ENCODE measurements around the gene CLMN. TPM values are rescaled to one million over a fixed set of nuclear protein-coding genes. Genes with fewer than 3 reads are reported as not detected.

The CLMN gene
- total RNA-seq, 2 donors from 2014 or later: 125 to 135 TPM

DNA sequence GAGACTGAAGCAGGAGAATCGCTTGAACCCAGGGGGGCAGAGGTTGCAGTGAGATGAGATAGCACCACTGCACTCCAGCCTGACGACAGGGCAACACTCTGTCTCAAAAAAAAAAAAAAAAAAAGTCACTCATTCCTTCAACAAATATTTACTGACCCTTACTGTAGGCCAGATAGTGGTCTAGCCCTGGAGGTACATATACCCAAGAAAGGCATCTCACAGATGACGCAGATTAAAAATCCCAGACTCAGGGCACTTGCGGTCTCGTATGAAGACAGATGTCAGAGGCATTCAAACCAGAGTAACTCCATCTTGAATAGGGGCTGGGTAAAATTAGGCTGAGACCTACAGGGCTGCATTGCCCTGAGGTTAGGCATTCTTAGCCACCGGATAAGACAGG, 44.8 kb downstream of the CLMN start:
- ATAC-seq (no peak), DNase-seq (no peak)
- intact Hi-C loops (cut with DNase I, micrococcal nuclease): no loop called here

DNA sequence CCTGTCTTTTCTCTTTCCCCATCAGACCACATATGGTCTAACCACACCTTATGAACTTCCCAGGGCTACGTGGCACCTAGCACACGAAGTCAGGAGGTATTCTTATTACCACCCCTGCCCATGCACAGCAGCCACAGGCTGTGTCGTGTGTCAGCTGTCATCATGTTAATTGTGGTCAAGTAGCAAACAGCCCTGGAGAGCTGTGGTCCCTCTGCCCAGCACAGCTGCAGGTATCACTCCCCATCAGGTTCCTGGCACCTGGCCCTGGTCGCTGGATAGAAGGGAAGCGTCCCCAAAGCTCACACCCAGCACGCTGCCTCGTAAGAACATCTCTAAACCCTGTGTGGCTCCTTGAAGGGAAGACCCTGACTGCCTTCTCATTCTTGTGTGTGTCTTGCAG, 45.4 kb downstream of the CLMN start:
- intact Hi-C loops (cut with DNase I, micrococcal nuclease): no loop called here
- DNase-seq (peak; percentile 70 to 82), ATAC-seq (peak; percentile 72)

DNA sequence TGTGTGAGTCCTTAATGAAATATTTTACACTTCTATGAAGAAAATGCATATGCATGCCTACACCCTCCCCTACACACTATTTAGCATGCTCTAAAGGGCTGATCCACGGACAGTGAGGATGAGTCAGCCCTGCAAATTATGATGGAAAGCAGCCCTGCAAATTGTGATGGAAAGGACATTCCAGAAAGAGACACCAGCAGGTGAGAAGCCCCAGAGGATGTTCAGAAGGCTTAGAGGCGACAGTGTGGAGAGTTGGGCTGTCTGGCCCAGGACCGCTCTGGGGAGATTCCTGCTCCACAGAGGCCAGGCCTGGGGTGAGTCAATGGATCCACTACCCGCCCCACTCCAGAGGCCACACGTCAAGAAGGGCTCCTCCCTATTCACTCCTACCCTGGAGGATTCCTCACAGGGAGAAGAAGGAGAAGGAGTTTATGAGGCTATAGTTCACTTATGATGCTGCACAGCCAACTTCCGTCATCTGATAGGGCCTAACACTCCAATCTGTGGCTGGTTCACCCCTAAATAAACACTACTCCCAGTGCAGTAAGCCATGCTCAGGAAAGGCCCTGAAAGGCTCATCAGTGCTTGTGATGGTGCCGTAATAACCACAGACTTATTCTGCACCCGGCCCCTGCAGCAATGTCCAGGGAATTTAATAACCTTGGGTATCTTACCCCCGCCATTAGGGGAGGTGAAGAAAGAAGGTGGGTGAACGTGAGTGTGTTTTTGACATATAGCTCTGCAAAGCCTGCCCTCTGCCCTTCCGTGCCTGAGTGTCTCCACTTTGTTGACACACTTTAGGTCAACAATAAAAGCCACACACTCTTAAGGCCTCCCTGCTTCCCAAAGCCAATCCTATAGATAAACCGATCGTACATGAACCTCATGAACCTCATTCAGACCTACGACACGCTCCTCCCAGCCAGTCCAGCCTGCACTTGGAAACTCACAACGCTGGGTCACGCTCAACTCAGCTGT, 46.4 kb downstream of the CLMN start:
- DNase-seq: peak; percentile 71 to 84
- ATAC-seq: peak; percentile 82
- intact Hi-C loops (cut with DNase I, micrococcal nuclease): no loop called here

DNA sequence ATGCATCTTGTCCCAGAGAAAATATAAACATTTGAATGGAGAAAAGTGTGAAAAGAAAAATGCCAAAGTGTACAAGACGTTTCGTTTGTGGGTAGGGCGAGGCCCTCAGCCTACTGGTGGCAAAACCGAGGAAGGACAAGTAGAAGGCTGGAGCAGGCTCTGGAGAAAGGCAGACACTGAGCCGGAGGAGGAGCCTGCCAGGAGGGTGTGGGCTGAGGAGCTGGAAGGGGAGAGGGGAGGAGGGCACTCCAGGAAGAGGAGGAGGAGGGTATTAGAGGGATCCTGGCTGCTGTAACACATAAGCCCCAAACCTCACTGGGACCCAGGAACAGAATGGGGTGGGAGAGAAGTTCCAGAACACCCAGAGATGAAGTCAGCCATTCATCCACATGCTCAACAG, 47.7 kb downstream of the CLMN start:
- DNase-seq: no peak
- ATAC-seq: peak; percentile 15
- intact Hi-C loops (cut with DNase I, micrococcal nuclease): no loop called here

DNA sequence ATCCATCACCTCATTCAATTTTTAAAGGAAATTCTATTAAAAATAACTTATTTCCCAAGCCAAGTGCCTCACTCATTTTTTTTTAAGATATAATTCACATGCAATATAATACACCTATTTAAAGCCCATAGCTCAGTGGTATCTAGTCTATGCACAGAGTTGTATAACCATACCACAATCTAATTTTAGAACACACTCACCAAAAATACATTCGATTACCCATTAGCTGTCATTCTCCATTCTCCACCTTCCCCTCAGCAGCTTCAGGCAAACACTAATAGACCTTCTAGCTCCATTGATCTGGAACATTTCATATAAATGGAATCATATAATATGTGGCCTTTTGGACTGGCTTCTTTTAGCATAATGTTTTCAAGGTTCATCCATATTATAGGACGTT, 49.5 kb downstream of the CLMN start:
- DNase-seq (no peak), ATAC-seq (no peak)
- intact Hi-C loops (cut with DNase I, micrococcal nuclease): no loop called here

DNA sequence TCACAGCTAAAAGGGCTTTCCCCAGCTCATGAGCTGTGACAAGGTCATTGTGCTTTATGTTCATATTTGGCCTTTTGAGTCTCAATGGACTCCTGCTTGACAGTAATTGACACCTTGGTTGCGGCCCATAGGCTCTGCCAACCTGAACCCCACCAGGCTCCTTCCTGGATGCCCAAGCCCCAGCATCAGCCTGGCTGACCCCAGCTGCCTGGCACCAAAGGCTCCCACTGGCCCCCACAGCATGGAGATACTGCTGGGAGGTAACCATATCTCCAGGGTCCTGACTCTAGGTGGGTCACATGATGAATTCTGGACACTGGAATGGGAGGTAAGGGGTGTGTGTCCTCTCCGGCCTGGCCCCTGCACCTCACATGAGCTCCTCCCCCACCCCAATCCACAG, 50.2 kb downstream of the CLMN start:
- ATAC-seq: no peak
- intact Hi-C loops (cut with DNase I, micrococcal nuclease): no loop called here
- DNase-seq: no peak

DNA sequence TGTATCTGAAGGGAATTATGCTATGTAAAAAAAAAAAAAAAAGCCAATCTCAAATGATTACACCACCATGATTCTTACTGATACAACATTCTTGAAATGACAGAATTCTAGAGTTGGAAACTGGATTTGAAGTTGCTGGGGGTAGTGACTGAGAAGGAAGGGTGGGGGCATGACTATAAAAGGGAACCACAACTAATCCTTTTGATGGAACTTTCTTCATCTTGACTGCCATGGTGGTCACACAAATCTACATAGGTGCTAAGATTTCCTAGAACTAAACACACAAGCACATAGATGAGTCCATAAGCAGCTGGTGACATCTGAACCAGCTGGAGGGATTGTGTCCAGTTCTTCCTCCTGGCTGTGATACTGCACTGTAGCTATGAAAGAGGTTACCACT, 51.4 kb downstream of the CLMN start:
- intact Hi-C loops (cut with DNase I, micrococcal nuclease): no loop called here
- no peak for ATAC-seq
- DNase-seq: no peak

DNA sequence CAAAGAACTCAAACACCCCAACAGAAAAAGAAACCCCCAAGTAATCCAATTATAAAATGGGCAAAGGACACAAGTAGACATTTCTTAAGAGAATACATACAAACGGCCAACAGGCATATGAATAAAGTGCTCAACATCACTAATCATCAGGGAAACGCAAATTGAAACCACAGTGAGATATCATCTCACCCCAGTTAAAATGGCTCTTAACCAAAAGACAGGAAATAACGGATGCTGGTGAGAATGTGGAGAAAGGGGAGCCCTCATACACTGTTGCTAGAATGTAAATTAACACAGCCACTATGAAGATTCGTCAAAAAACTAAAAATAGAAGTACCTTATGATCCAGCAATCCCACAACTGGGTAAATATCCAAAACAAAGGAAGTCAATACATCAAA, 52.4 kb downstream of the CLMN start:
- DNase-seq (no peak), ATAC-seq (no peak)
- intact Hi-C loops (cut with DNase I, micrococcal nuclease): no loop called here

DNA sequence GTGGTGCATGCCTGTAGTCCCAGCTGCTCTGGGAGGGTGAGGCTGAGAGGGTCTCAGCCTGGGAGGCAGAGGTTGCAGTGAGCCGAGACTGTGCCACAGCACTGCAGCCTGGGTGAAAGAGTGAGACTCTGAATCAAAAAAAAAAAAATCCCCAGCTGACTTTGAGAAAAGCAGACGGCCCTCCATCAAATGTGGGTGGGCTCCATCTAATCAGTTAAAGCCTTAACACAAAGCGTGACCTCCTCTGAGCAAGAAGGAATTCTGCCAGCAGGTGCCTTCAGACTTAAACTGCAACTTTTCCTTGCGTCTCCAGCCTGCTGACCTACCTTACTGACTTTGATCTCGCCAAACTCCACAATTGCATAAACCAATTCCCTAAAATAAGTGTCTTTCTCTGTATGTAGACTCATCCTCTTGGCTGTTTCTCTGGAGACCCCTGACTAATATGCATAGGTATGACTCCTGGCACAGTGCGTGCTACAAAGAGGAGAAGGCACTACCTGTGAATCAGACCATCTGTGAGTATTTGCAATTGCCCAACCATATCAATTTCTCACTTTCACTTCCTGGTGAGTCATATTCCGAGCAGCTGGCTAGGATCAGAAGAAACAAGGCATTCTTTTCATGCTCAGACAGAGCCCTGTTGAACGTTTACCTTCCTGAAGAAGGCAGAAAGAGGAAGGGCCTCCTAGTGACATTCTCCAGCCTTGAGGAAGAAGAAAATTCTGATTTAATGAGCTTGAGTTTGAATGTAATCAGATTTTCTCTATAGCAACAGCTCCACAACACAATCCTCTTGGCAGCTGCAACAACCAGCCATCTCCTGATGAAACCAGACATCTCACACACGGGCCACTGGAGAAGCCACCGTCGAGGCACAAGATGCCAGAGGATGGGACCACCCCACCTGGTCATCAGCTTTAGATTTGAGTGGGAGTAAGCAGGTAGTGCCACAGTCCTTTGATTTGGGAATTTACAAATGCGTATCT, 54.3 kb downstream of the CLMN start:
- peak in 1 of 2 donors; percentile 67 for DNase-seq
- peak; percentile 92 for ATAC-seq
- intact Hi-C loops (cut with DNase I, micrococcal nuclease): no loop called here

DNA sequence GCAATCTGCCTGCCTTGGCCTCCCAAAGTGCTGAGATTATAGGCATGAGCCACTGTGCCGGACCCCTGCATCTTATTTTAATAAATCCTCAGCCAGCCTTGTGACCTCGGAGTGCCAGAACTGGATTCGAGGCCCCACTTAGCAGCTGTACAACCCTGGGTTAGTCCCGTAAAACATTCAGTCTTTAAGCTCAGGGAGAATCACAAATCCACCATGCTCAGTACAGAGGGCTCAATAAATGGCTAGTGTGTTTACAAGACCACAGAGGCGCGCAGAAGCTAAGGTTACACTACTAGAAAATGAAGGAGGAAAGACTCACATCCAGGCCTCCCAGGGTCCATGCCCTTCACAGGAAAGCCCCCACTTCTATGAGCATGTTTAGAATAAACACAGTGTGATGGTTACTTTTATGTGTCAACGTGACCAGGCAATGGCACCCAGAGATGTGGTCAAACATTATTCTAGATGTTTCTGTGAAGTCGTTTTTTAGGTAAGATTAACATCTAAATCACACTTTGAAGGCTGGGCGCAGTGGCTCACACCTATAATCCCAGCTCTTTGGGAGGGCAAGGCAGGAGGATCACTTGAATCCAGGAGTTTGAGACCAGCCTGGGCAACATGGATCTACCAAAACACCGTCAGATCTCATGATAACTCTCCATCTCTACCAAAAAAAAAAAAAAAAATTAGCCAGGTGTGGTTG, 55.3 kb downstream of the CLMN start:
- intact Hi-C loops (cut with DNase I, micrococcal nuclease): no loop called here
- ATAC-seq: no peak
- DNase-seq: no peak

DNA sequence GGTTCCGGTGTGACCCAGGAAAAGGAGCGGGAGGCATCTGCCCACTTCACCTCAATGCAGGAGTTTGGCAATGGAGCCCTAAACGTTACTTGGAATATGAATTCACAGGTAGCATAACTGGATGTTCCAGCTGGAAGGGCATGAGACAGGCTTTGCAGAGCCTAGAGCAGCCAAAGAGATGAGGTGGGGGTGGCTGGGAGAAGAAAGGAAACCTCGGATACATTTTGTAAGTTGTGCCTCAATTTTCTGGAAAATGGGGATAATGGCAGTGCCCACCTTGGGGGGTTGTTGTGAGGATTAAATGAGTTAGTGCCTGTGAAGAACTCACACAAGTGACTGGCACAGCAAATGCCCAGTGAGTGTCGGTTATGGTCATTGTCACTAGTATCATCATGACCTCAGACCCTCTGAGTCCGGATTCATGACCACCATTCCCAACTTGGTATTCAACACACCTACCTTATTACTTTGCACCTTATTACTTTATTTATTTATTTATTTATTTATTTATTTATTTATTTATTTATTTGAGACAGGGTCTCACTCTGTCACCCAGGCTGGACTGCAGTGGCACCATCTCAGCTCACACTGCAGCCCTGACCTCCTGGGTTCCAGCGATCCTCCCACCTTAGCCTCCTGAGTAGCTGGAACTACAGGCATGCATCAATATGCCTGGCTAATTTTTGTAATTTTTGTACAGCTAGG, 56.0 kb downstream of the CLMN start:
- intact Hi-C loops (cut with DNase I, micrococcal nuclease): no loop called here
- ATAC-seq: no peak
- no peak for DNase-seq

DNA sequence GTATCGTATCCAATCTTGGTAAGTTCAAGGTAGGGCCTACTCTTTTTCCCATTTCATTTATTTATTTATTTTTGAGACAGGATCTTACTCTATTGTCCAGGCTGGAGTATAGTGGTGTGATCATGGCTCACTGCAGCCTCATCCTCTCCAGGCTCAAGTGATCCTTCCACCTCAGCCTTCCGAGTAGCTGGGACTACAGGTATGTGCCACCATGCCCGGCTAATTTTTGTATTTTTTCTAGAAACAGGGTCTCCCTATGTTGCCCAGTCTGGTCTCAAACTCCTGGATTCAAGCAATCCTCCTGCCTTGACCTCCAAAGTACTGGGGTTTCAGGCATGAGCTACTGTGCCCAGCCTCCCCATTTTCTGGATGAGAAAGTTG, 57.2 kb downstream of the CLMN start:
- intact Hi-C loops (cut with DNase I, micrococcal nuclease): no loop called here
- no peak for ATAC-seq
- no peak for DNase-seq

DNA sequence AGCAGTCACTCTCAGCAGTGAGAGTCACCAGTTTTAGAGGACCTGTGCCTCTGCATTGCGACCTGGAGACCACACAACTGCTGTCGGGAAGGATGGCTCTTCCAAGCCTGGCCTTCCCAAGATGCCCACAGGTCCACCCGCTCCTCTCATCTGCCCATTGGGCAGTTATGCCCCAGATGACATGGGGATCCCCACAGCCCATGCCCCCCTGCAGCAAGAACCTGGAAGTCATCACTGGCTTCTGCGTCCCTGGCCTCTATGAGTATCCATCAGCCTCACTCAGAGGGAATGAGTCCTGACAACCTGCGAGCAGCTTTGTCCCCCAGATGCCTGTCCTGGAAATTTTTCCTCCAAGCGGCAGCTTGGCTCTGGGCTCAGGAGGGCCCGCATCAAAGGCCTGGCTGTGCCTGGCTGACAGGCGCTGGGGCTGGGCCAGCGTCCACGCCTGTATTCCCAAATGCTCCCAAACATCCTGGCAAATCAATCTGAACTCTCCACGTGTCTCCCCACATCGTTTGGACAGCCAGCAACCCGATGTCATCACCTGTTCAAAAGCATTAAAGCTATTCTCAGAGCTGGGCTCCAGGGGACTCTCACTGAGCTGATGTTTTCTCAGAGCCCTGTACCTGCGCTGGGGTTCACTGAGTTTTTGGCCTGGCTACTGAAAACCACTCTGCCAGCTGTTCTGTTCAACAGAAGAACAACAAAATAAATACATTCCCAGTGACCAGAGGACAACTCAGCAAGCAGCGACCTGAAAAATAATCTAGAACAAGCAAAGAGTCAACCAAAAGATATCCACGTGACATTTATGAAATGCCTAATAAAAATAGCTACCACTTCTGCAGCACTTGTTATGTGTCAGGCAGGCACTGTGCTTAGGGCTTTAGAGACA, 57.8 kb downstream of the CLMN start:
- no peak for DNase-seq
- intact Hi-C loops (cut with DNase I, micrococcal nuclease): no loop called here
- ATAC-seq: no peak

DNA sequence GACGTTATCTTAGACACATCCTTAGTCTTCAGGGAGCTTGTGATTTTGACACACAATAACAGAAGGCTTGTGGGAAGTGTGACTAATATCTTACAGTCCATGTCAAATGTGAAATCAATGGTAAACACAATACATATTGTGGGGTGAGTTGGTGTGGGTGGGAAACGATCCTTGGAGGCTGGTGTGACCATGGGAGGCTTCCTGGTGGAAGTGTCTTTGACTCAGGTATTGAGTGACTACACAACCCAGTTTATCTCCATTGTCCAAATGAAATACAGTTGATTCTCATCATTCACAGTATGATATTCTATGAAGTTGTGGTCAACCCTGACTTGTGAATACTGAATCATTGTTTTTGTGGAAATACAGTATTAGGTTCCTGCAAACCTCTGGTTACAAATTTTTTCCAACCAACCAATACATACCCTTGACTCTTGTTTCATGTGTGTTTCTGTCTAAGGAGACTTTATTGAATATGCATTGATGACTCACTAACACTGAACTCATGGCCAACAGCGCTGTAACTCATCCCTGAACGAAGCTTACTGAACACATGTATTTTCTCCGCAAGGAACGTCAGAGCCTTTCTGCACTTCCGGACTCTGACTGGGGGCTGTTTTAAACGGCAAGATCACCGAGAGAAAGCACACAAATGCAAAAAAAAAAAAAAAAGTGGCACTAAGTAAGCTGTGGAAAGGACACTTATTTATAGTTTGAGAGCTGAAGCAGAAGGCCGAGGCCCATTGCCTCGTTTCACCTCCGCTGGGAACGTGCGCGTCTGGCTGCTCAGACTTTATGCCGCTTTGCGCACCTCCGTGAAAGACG, 59.0 kb downstream of the CLMN start:
- no peak for DNase-seq
- intact Hi-C loops (cut with DNase I, micrococcal nuclease): no loop called here
- ATAC-seq: no peak

DNA sequence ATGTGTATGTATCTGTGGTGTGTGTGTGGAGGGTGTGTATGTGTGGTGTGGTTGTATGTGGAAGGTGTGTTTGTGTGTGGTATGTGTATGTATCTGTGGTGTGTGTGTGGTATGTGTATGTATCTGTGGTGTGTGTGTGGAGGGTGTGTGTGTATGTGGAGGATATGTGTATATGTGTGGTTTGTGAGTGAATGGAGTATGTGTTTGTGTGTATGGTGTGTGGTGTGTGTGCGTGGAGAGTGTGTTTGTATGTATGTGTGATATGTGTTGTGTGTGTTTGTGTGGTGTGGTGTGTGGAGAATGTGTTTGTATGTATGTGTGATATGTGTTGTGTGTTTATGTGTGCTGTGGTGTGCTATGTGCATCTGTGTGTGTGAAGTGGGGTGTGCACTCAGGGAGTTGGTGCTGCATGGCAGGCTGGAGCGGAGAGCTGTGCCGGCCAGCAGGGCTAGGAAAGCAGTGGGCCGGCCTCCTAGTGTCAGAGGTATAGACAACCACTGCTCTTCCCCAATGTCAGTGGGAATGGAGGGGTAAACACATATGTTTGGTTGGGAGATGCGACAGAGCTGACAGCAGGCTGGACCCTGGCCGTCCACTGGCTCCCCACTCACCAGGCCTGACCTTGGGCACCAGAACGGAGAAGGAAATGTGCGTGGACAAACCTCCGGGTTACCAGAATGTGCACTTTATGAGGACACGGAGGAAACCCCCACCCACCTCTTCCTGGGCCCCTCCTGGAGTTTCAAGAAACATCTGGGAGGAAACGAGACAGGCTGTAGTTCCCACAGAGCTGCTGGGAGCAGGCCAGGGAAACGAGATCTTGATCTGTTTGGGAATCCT, 60.7 kb downstream of the CLMN start:
- intact Hi-C loops (cut with DNase I, micrococcal nuclease): no loop called here
- ATAC-seq (no peak), DNase-seq (no peak)

DNA sequence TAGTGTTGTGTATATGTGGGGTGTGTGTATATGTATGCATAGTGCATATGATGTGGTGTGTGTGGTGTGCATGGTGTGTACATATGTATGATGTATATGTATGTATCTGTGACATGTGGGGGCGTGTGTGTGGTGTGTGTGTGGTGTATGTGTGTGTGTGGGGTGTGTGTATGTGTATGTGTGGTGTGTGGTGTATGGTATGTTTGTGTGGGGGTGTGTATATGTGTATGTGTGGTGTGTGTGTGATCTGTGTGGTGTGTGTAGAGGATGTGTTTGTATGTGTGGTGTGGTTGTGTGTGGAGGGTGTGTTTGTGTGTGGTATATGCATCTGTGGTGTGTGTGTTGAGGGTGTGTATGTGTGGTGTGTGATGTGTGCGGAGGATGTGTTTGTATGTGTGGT, 61.6 kb downstream of the CLMN start:
- ATAC-seq: no peak
- no peak for DNase-seq
- intact Hi-C loops (cut with DNase I, micrococcal nuclease): no loop called here
